ENCODE results near the gene YWHAQ. TPM values are rescaled to one million over a fixed set of nuclear protein-coding genes. Genes with fewer than 3 reads are reported as not detected.

The YWHAQ gene
- total and polyA plus RNA-seq, 3 experiments from 2014 or later: 358 to 565 (median 560) TPM

DNA sequence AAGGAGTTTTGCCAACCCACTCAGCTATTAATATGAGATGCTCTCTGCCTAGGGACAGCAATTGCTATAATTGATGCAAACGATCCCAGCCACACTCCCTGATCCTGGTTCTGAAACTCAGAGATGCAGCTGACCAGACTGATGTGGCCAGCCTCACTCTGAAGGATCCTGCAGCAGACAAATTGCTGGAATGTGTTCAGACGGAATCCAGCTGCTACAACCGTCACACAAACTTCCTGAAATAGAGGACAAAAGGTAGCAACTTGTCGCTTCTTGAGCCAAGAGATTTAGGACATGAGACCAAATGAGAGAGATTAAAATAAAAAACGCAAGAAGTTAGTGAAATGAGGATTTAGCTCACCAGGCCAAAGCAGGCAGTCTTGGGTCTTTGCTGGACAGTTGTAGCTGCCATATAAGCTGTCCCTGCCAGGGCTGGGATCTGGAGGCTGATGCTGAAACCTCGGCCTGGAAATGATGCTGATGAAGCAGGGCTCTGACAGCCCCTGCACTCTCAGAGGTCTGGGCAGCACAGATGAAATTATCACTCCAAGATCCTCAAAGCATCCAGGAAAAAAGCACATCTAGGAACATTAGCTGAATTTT is 8.3 kb upstream of the YWHAQ start:
- peak overlapping the region; percentile 27 for H3K27ac ChIP-seq (ENCODE audit: low read depth, low read length)
- Mint-ChIP-seq H3K27me3 (peaks cover 0 to 4% of the 10 kb centered on the region in 2 donors), H3K36me3 (no peaks in the 10 kb centered on the region), H3K4me1 (peaks cover 14 to 25% (median 17%) of the 10 kb centered on the region in 3 donors), H3K27ac (no peak overlapping the region), H3K9me3 (no peaks in the 10 kb centered on the region), H3K4me3 (no peak overlapping the region)
- H3K9me3 ChIP-seq (ENCODE audit: low read length): no peaks in the 10 kb centered on the region
- H3K4me3 ChIP-seq (ENCODE audit: low read length): no peak overlapping the region
- no peaks in the 10 kb centered on the region for H3K27me3 ChIP-seq (ENCODE audit: insufficient read depth, low read length, poor library complexity, severe bottlenecking)
- H3K36me3 ChIP-seq (ENCODE audit: insufficient read depth, low read length): no peaks in the 10 kb centered on the region
- ChIA-PET POLR2A (interaction anchor here (0.6 to 1.6 kb wide), 2 partner anchors 9 to 82 kb away, joined by 3 to 7 read pairs; partner anchors contain the start of gene YWHAQ), CTCF (no interaction called here)
- H3K4me1 ChIP-seq (ENCODE audit: insufficient read depth, low read length): no peaks in the 10 kb centered on the region
- DNase-seq: no peak

DNA sequence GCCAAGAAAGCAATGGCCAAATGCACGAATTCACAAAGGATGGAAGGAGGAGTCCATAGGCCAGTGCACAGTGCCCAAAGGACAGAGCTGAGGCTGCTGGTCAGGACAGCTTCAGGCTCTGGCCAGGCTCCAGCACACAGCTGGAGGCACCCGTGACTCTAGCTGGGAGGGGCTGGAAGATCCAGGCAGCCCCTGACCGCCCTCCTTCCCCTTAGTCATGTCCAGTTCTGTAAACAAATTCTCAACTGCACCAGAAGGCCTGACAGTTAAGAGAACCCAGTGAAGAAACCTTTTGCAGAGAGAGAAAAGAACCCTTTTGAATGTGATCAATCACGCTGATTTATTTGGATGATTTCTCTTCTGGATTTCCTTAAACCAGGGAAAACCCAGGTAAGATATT is 7.7 kb upstream of the YWHAQ start:
- Mint-ChIP-seq H3K27me3 (peaks cover 0 to 4% of the 10 kb centered on the region in 2 donors), H3K27ac (no peak overlapping the region), H3K4me1 (peaks cover 12 to 23% (median 17%) of the 10 kb centered on the region in 3 donors), H3K4me3 (no peak overlapping the region), H3K36me3 (no peaks in the 10 kb centered on the region), H3K9me3 (no peaks in the 10 kb centered on the region)
- peak overlapping the region; percentile 27 for H3K27ac ChIP-seq (ENCODE audit: low read depth, low read length)
- H3K9me3 ChIP-seq (ENCODE audit: low read length): no peaks in the 10 kb centered on the region
- DNase-seq: no peak
- no peaks in the 10 kb centered on the region for H3K36me3 ChIP-seq (ENCODE audit: insufficient read depth, low read length)
- ChIA-PET POLR2A (interaction anchor here (1.6 kb wide), 1 partner anchor 8 kb away, joined by 7 read pairs; the partner anchor contains the start of gene YWHAQ), CTCF (no interaction called here)
- no peaks in the 10 kb centered on the region for H3K27me3 ChIP-seq (ENCODE audit: insufficient read depth, low read length, poor library complexity, severe bottlenecking)
- H3K4me3 ChIP-seq (ENCODE audit: low read length): no peak overlapping the region
- no peaks in the 10 kb centered on the region for H3K4me1 ChIP-seq (ENCODE audit: insufficient read depth, low read length)

- no peaks in the 10 kb centered on the region for H3K4me1 ChIP-seq (ENCODE audit: insufficient read depth, low read length)
- no peaks in the 10 kb centered on the region for H3K9me3 ChIP-seq (ENCODE audit: low read length)
- H3K36me3 ChIP-seq (ENCODE audit: insufficient read depth, low read length): no peaks in the 10 kb centered on the region
- H3K27me3 Mint-ChIP-seq: peaks cover 0 to 4% of the 10 kb centered on the region in 2 donors
- no peaks in the 10 kb centered on the region for H3K9me3 Mint-ChIP-seq
- H3K27me3 ChIP-seq (ENCODE audit: insufficient read depth, low read length, poor library complexity, severe bottlenecking): no peaks in the 10 kb centered on the region
- peak overlapping the region in 1 of 8 donors; percentile 60 for H3K27ac Mint-ChIP-seq
- H3K4me1 Mint-ChIP-seq: peaks cover 10 to 17% (median 13%) of the 10 kb centered on the region in 3 donors
- no peak overlapping the region for H3K4me3 Mint-ChIP-seq
- H3K27ac ChIP-seq (ENCODE audit: low read depth, low read length): no peak overlapping the region
- no peaks in the 10 kb centered on the region for H3K36me3 Mint-ChIP-seq
- H3K4me3 ChIP-seq (ENCODE audit: low read length): no peak overlapping the region
- ChIA-PET POLR2A (no interaction called here), CTCF (interaction anchor here (1.1 kb wide), 1 partner anchor 177 kb away, joined by 3 read pairs; no protein-coding TSS in a partner anchor)
- no peak for DNase-seq
These were observed 6.5 kb upstream of the YWHAQ start for GRCh38 chr2:9637330-9637729.

GRCh38 chr2:9634133-9634532 is 3.3 kb upstream of the YWHAQ start:
- no peaks in the 10 kb centered on the region for H3K27me3 ChIP-seq (ENCODE audit: insufficient read depth, low read length, poor library complexity, severe bottlenecking)
- Mint-ChIP-seq H3K4me3 (peak overlapping the region in 1 of 7 donors; percentile 31), H3K9me3 (no peaks in the 10 kb centered on the region), H3K36me3 (peaks cover 0 to 13% (median 5%) of the 10 kb centered on the region in 3 donors), H3K27ac (peak overlapping the region in 3 of 8 donors; percentile 50 to 99 (median 92)), H3K4me1 (peaks cover 16 to 23% (median 19%) of the 10 kb centered on the region in 3 donors), H3K27me3 (peaks cover 0 to 7% of the 10 kb centered on the region in 2 donors)
- CTCF ChIA-PET: interaction anchor here (1.0 kb wide), 1 partner anchor 69 kb away, joined by 3 read pairs; no protein-coding TSS in a partner anchor
- H3K27ac ChIP-seq (ENCODE audit: low read depth, low read length): no peak overlapping the region
- H3K4me3 ChIP-seq (ENCODE audit: low read length): no peak overlapping the region
- H3K36me3 ChIP-seq (ENCODE audit: insufficient read depth, low read length): no peaks in the 10 kb centered on the region
- no peaks in the 10 kb centered on the region for H3K9me3 ChIP-seq (ENCODE audit: low read length)
- no peak for DNase-seq
- POLR2A ChIA-PET: no interaction called here
- peaks cover 12% of the 10 kb centered on the region for H3K4me1 ChIP-seq (ENCODE audit: insufficient read depth, low read length)

GRCh38 chr2:9631878-9632700 is 1.3 kb upstream of the YWHAQ start:
- no peak overlapping the region for H3K27ac ChIP-seq (ENCODE audit: low read depth, low read length)
- H3K4me1 ChIP-seq (ENCODE audit: insufficient read depth, low read length): peaks cover 33% of the 10 kb centered on the region
- peak overlapping the region; percentile 79 to 98 (median 91) for H3K4me3 Mint-ChIP-seq
- H3K9me3 Mint-ChIP-seq: no peaks in the 10 kb centered on the region
- no peaks in the 10 kb centered on the region for H3K27me3 ChIP-seq (ENCODE audit: insufficient read depth, low read length, poor library complexity, severe bottlenecking)
- peaks cover 10 to 32% (median 14%) of the 10 kb centered on the region in 3 donors for H3K36me3 Mint-ChIP-seq
- ChIA-PET CTCF (interaction anchor here (1.0 to 1.2 kb wide), 3 partner anchors 8 to 211 kb away, joined by 3 read pairs; partner anchors contain the start of gene TAF1B), POLR2A (interaction anchor here (2.5 to 3.3 kb wide), 2 partner anchors 72 to 76 kb away, joined by 29 to 38 read pairs; partner anchors contain the start of gene ADAM17)
- no peak overlapping the region for H3K4me3 ChIP-seq (ENCODE audit: low read length)
- peaks cover 37 to 43% (median 39%) of the 10 kb centered on the region in 3 donors for H3K4me1 Mint-ChIP-seq
- peak overlapping the region; percentile 92 to 99 (median 96) for H3K27ac Mint-ChIP-seq
- no peak for DNase-seq
- H3K9me3 ChIP-seq (ENCODE audit: low read length): no peaks in the 10 kb centered on the region
- H3K27me3 Mint-ChIP-seq: peaks cover 0 to 7% of the 10 kb centered on the region in 2 donors
- no peaks in the 10 kb centered on the region for H3K36me3 ChIP-seq (ENCODE audit: insufficient read depth, low read length)

DNA sequence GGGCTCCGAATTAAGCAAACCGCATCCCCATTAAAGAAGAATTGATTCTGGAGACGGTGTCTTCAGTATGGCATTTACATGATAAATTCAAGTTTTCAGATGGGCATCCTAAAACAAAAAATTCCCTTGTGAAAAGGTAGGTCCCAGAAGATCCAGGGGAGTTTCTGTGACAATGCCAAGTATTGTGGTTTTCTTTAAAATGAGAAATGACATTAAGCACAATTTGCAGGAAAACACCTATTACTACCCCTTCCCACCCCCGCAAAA is 689 bp upstream of the YWHAQ start:
- no peak for DNase-seq
- no peaks in the 10 kb centered on the region for H3K27me3 ChIP-seq (ENCODE audit: insufficient read depth, low read length, poor library complexity, severe bottlenecking)
- H3K4me3 Mint-ChIP-seq: peak overlapping the region; percentile 88 to 98 (median 95)
- ChIA-PET CTCF (interaction anchor here (0.8 to 2.3 kb wide), 7 partner anchors 8 to 211 kb away, joined by 3 to 7 read pairs (median 5); partner anchors contain the start of genes ADAM17 and TAF1B), POLR2A (interaction anchor here (1.0 to 3.3 kb wide), 11 partner anchors 8 to 212 kb away, joined by 3 to 38 read pairs (median 7); partner anchors contain the start of genes ADAM17, IAH1 and TAF1B)
- peak overlapping the region; percentile 65 for H3K4me3 ChIP-seq (ENCODE audit: low read length)
- H3K9me3 ChIP-seq (ENCODE audit: low read length): no peaks in the 10 kb centered on the region
- H3K9me3 Mint-ChIP-seq: no peaks in the 10 kb centered on the region
- H3K36me3 Mint-ChIP-seq: peaks cover 10 to 38% (median 14%) of the 10 kb centered on the region in 3 donors
- peaks cover 43 to 49% (median 45%) of the 10 kb centered on the region in 3 donors for H3K4me1 Mint-ChIP-seq
- H3K27ac Mint-ChIP-seq: peak overlapping the region; percentile 92 to 99 (median 95)
- H3K4me1 ChIP-seq (ENCODE audit: insufficient read depth, low read length): peaks cover 39% of the 10 kb centered on the region
- H3K27me3 Mint-ChIP-seq: peaks cover 0 to 7% of the 10 kb centered on the region in 2 donors
- H3K36me3 ChIP-seq (ENCODE audit: insufficient read depth, low read length): no peaks in the 10 kb centered on the region
- H3K27ac ChIP-seq (ENCODE audit: low read depth, low read length): peak overlapping the region; percentile 89

- Histone ChIP-seq H3K4me1 (ENCODE audit: insufficient read depth, low read length) (peaks cover 50% of the 10 kb centered on the region), H3K4me3 (ENCODE audit: low read length) (peak overlapping the region; percentile 81), H3K27me3 (ENCODE audit: insufficient read depth, low read length, poor library complexity, severe bottlenecking) (no peaks in the 10 kb centered on the region), H3K27ac (ENCODE audit: low read depth, low read length) (peak overlapping the region; percentile 89), H3K36me3 (ENCODE audit: insufficient read depth, low read length) (no peaks in the 10 kb centered on the region), H3K9me3 (ENCODE audit: low read length) (no peaks in the 10 kb centered on the region)
- Mint-ChIP-seq H3K4me3 (peak overlapping the region; percentile 94 to 98 (median 97)), H3K27me3 (peaks cover 0 to 7% of the 10 kb centered on the region in 2 donors), H3K27ac (peak overlapping the region; percentile 93 to 99 (median 97)), H3K36me3 (peaks cover 10 to 51% (median 14%) of the 10 kb centered on the region in 3 donors), H3K4me1 (peaks cover 54 to 62% (median 58%) of the 10 kb centered on the region in 3 donors), H3K9me3 (no peaks in the 10 kb centered on the region)
- DNase-seq: peak; percentile 65 to 84 (median 68)
- POLR2A ChIA-PET: interaction anchor here (0.7 to 3.3 kb wide), 20 partner anchors 9 to 213 kb away, joined by 3 to 38 read pairs (median 4); partner anchors contain the start of genes ADAM17, IAH1 and TAF1B
- CTCF ChIA-PET: interaction anchor here (1.2 to 2.5 kb wide), 6 partner anchors 11 to 140 kb away, joined by 5 to 12 read pairs (median 6); partner anchors contain the start of gene ADAM17
These were observed 571 bp downstream of the YWHAQ start for GRCh38 chr2:9630117-9630735.

Data from CD8-positive, alpha-beta memory T cell (primary cell).